HG03521 (cell line): Measurements from ENCODE around the gene HRH1.
"Not testable (repeated sequence)": the region's sequence is repeated elsewhere in the genome, so short reads cannot be mapped to it uniquely, and the experiment has no call there.

Experiments
- ATAC-seq: cut with Tn5 transposase; IDR thresholded peaks from one replicate; pipeline ENCODE4 v1.9.1; 2021; ENCODE audit warnings: mild to moderate bottlenecking, moderate library complexity; ENCODE audit not compliant: unreplicated experiment

The HRH1 gene

GRCh38 chr3:11236588-11237461, 82.5 kb downstream of the HRH1 start:
- peak; percentile 51 for ATAC-seq

GRCh38 chr3:11238060-11238459, 83.8 kb downstream of the HRH1 start:
- no peak for ATAC-seq

GRCh38 chr3:11238880-11239279, 84.6 kb downstream of the HRH1 start:
- ATAC-seq = no peak

GRCh38 chr3:11239796-11240195, 85.5 kb downstream of the HRH1 start:
- no peak for ATAC-seq

GRCh38 chr3:11240496-11240895, 86.2 kb downstream of the HRH1 start:
- ATAC-seq = no peak

GRCh38 chr3:11244121-11244677, 89.9 kb downstream of the HRH1 start:
- ATAC-seq = no peak

- no peak for ATAC-seq
These were observed 91.0 kb downstream of the HRH1 start for GRCh38 chr3:11245276-11245675.

GRCh38 chr3:11245827-11246662, 91.8 kb downstream of the HRH1 start:
- ATAC-seq = no peak

GRCh38 chr3:11246663-11246970, 92.3 kb downstream of the HRH1 start:
- no peak for ATAC-seq

GRCh38 chr3:11247362-11247761, 93.1 kb downstream of the HRH1 start:
- no peak for ATAC-seq

GRCh38 chr3:11248596-11248995, 94.3 kb downstream of the HRH1 start:
- no peak for ATAC-seq

- no peak for ATAC-seq
These were observed 96.9 kb downstream of the HRH1 start for GRCh38 chr3:11250902-11251806.

GRCh38 chr3:11251807-11252176, 97.5 kb downstream of the HRH1 start:
- no peak for ATAC-seq

GRCh38 chr3:11254876-11255275, 100.6 kb downstream of the HRH1 start:
- no peak for ATAC-seq

GRCh38 chr3:11255537-11255936, 101.2 kb downstream of the HRH1 start:
- ATAC-seq = not testable (repeated sequence)

- no peak for ATAC-seq
These were observed 104.7 kb downstream of the HRH1 start for GRCh38 chr3:11258958-11259357.

GRCh38 chr3:11260460-11260859, 106.2 kb downstream of the HRH1 start:
- no peak for ATAC-seq

GRCh38 chr3:11269007-11269406, 114.7 kb downstream of the HRH1 start:
- no peak for ATAC-seq

GRCh38 chr3:11271986-11272904, 118.0 kb downstream of the HRH1 start, which contains the start of gene ATG7:
Gene ATG7, plus strand, starts transcription at chr3:11272397. Its CDS starts 26,299 bp downstream, at chr3:11298696.
- peak; percentile 98 for ATAC-seq
